AG09309 (cell line): ENCODE results near the gene SGPL1.

Source experiments
- DNase-seq: peaks from one replicate; pipeline ENCODE4 v3.0.0-alpha.2; 2010; ENCODE audit warnings: low read depth
- H3K4me3 ChIP-seq: 2 replicates; pipeline ENCODE4 v1.5.1; 2011; ENCODE audit warnings: mild to moderate bottlenecking, low read depth, low read length, moderate library complexity; ENCODE audit not compliant: control insufficient read depth
- CTCF ChIP-seq: IDR thresholded peaks from 2 replicates; pipeline ENCODE4 v1.5.1; 2011; ENCODE audit warnings: mild to moderate bottlenecking, low read depth, low read length, inconsistent platforms; ENCODE audit not compliant: insufficient read depth, control insufficient read depth; ENCODE audit errors: missing control alignments

The SGPL1 gene

GRCh38 chr10:70886921-70887665, 71.3 kb downstream of the SGPL1 start:
- DNase-seq: no peak
- peak overlapping the region; percentile 62 for H3K4me3 ChIP-seq
- TF ChIP-seq CTCF: no peak

- no peak for DNase-seq
- TF ChIP-seq CTCF: no peak
- peak within 1 kb of the TSS; percentile 62 for H3K4me3 ChIP-seq
Observed at GRCh38 chr10:70887804-70888800, 72.4 kb downstream of the SGPL1 start, which contains the start of gene PCBD1. Gene PCBD1, minus strand, starts transcription at chr10:70888565. Its CDS starts 32 bp downstream, at chr10:70888533.

GRCh38 chr10:70889291-70889690, 73.5 kb downstream of the SGPL1 start:
- DNase-seq: no peak
- no peak overlapping the region for H3K4me3 ChIP-seq
- TF ChIP-seq CTCF: no peak

GRCh38 chr10:70890917-70891431, 75.2 kb downstream of the SGPL1 start:
- TF ChIP-seq CTCF: no peak

GRCh38 chr10:70891627-70892026, 75.9 kb downstream of the SGPL1 start:
- TF ChIP-seq CTCF: no peak
- no peak overlapping the region for H3K4me3 ChIP-seq
- DNase-seq: no peak

More at GRCh38 chr10:70890917-70891431, 75.2 kb downstream of the SGPL1 start:
- DNase-seq: no peak
- H3K4me3 ChIP-seq: no peak overlapping the region

- H3K4me3 ChIP-seq: no peak overlapping the region
- TF ChIP-seq CTCF: no peak
- DNase-seq: no peak
Observed at GRCh38 chr10:70892631-70893030, 76.9 kb downstream of the SGPL1 start.
